Measurements from ENCODE around the gene SPTAN1.

The SPTAN1 gene

DNA sequence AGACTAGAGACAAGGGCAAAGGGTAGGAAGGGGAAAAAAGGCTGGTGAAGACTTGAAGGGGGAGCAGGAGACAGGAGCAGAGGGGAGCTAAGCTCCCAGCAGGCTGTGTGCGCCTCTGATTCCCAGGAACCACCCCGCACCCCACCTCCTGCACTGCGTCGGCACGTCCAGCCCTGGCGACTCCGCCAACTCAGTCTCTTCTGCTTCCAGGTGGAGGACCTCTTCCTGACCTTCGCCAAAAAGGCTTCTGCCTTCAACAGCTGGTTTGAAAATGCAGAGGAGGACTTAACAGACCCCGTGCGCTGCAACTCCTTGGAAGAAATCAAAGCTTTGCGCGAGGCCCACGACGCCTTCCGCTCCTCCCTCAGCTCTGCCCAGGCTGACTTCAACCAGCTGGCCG is 73.8 kb downstream of the SPTAN1 start:
- no peak overlapping the region for H3K4me3 Mint-ChIP-seq
- H3K9me3 Mint-ChIP-seq = no peaks in the 10 kb centered on the region
- no peaks in the 10 kb centered on the region for H3K27me3 Mint-ChIP-seq
- DNase-seq = no peak
- H3K27ac Mint-ChIP-seq = no peak overlapping the region
- peaks cover 51% of the 10 kb centered on the region for H3K36me3 Mint-ChIP-seq
- no peaks in the 10 kb centered on the region for H3K4me1 Mint-ChIP-seq
- CTCF ChIA-PET = no interaction called here

DNA sequence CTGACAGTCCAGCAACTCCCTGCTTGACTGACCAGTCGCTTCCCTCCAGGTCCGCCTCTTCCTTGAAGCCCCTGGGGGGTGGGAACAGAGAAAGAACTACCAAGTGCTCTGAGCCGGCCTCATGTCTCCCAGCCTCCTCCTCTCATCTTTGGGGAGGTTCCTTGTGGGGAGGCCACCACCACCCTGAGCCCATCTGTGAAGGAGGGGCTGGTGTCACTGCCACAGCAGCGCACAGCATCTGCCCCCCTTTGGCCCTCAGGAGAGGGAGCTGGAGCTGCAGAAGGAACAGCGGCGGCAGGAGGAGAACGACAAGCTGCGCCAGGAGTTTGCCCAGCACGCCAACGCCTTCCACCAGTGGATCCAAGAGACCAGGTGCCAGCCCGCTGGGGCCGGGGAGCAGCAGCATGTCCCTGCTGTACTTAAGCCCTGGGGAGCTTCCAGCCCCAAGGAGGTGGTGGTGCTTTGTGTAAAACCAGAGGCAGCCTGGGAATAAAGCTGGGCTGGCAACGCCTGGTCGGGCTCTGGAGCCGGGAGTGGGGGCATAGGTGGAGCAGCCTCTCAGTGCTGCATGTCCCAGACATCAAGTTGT is 74.8 kb downstream of the SPTAN1 start:
- Mint-ChIP-seq H3K4me1 (no peaks in the 10 kb centered on the region), H3K27me3 (no peaks in the 10 kb centered on the region), H3K27ac (no peak overlapping the region), H3K36me3 (peaks cover 48% of the 10 kb centered on the region), H3K9me3 (no peaks in the 10 kb centered on the region), H3K4me3 (no peak overlapping the region)
- CTCF ChIA-PET = no interaction called here
- no peak for DNase-seq

DNA sequence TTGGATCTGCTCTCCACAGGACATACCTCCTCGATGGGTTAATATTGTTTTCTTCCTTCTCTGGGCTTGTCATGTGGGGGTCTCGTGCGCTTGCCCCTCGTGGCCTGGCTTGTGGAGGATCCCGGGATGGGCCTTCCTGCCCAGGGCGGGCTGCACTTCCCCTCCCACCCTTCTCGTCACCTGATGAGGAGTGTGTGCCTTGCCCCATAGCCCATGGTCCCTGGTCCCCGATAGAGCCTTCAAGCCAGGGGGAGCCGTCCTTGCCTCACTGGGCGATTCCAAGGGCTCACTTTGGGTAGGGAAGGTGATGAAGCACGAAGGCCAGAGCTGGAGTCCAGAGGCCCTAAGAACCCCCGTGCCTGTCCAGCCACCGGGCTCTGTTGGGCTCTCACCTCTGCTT is 75.5 kb downstream of the SPTAN1 start:
- H3K36me3 Mint-ChIP-seq = peaks cover 54% of the 10 kb centered on the region
- no peak overlapping the region for H3K27ac Mint-ChIP-seq
- H3K9me3 Mint-ChIP-seq = no peaks in the 10 kb centered on the region
- H3K4me1 Mint-ChIP-seq = no peaks in the 10 kb centered on the region
- DNase-seq = no peak
- CTCF ChIA-PET = no interaction called here
- no peaks in the 10 kb centered on the region for H3K27me3 Mint-ChIP-seq
- H3K4me3 Mint-ChIP-seq = no peak overlapping the region

DNA sequence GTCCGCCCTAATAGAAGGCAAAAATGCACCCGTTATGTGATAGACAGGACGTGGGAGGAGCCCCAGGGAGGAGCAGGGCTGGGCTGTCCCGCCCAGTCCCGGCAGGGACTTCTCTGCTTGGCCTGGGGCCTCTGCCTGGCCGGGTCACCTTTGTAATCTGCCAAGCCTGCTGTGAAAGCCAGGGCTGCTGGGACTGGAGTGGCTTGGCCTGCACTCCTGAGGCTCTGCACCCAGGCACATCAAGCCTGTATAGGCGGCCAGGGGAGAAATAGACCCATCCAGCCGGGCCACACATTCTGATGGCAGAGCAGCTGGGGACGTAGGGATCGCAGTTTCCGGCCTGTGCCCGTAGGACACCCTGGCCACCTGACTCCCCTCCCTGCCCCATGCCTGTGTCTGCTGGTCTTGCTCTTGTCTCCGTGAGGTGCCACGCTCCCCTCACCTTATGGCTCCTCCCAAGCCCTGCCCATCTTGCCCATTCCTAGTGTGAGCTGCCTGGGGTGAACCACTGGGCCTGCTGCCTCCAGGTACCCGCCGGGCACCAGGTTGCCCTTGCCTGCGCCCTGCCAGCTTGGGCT is 76.2 kb downstream of the SPTAN1 start:
- H3K36me3 Mint-ChIP-seq = peaks cover 59% of the 10 kb centered on the region
- H3K4me3 Mint-ChIP-seq = no peak overlapping the region

DNA sequence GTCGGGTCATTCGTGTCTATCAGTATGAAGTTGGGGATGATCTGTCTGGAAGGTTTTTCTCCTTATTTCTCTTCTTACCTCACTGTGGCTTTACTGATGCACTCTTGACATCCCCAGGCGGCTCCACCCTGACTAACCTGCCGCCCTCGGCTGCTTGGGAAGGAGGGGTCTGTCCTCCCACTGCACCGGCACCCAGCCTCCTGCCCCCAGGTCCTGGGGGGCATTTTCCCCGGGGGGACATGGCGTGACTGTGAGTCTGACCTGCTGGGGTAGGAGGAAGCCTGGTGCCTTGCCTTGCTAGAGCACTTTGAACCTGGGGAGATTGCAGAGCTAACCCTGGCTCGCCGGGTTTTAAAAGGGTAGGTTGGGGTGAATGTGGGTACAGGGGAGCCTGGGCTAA is 76.7 kb downstream of the SPTAN1 start:
- Mint-ChIP-seq H3K4me1 (no peaks in the 10 kb centered on the region), H3K27ac (peak overlapping the region; percentile 42), H3K4me3 (no peak overlapping the region), H3K36me3 (peaks cover 63% of the 10 kb centered on the region), H3K9me3 (no peaks in the 10 kb centered on the region), H3K27me3 (no peaks in the 10 kb centered on the region)
- DNase-seq = no peak
- CTCF ChIA-PET = no interaction called here

More for the DNA sequence above, 76.2 kb downstream of the SPTAN1 start:
- no peak for DNase-seq
- Mint-ChIP-seq H3K27me3 (no peaks in the 10 kb centered on the region), H3K9me3 (no peaks in the 10 kb centered on the region), H3K4me1 (no peaks in the 10 kb centered on the region), H3K27ac (peak overlapping the region; percentile 42)
- CTCF ChIA-PET = no interaction called here

DNA sequence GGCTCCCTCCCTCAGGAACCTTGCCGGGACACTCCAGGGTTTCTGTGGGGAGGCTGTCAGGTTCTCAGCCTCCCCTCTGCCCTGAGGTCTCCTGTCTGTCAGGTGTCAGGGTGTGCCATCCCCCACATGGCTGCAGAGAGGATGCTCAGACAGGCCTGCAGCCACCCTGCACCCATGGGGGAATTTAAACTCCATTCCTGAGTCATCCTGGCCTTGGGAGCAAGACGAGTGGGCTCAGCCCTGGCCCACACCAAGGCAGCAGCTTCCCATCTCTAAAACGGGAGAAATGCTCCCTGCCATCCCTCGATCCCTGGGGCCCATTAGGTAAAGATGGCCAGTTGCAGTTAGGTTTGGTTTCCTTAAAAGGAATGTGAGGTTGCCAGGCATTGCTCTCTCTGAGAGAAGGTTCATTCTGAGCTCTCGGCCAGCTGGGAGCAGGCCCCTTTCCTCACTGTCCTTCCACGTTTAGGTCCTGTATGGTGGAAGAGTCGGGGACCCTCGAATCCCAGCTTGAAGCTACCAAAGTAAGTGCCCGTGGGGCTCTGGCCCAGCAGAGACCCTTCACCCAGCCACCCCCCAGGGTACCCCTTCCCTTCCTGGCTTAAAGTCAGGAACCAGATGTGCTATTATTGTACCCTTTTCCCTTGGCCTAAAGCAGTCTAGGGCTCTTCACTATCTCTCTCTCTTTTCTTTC is 77.6 kb downstream of the SPTAN1 start:
- Mint-ChIP-seq H3K9me3 (no peaks in the 10 kb centered on the region), H3K4me3 (no peak overlapping the region), H3K4me1 (no peaks in the 10 kb centered on the region), H3K36me3 (peaks cover 58% of the 10 kb centered on the region), H3K27me3 (no peaks in the 10 kb centered on the region), H3K27ac (peak overlapping the region; percentile 71)
- DNase-seq = no peak
- CTCF ChIA-PET = no interaction called here

DNA sequence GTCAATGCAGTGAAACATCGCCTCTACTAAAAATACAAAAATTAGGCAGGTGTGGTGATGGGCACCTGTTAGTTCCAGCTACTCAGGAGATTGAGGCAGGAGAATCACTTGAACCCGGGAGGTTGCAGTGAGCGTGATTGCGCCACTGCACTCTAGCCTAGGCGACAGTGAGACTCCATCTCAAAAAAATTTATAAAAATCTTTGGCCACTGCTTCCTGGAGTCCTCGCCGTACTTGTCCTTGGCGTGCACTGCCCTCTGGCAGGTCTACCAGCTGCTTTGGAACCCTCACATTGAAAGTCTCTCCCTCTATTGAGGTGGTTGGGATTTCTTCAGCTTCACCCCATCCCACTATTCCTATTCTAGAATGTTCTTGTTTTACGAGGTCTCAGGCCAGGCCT is 79.2 kb downstream of the SPTAN1 start:
- peaks cover 44% of the 10 kb centered on the region for H3K36me3 Mint-ChIP-seq
- no peaks in the 10 kb centered on the region for H3K9me3 Mint-ChIP-seq
- no peak overlapping the region for H3K4me3 Mint-ChIP-seq
- H3K27me3 Mint-ChIP-seq = no peaks in the 10 kb centered on the region
- CTCF ChIA-PET = no interaction called here
- DNase-seq = no peak
- H3K4me1 Mint-ChIP-seq = no peaks in the 10 kb centered on the region
- H3K27ac Mint-ChIP-seq = no peak overlapping the region

DNA sequence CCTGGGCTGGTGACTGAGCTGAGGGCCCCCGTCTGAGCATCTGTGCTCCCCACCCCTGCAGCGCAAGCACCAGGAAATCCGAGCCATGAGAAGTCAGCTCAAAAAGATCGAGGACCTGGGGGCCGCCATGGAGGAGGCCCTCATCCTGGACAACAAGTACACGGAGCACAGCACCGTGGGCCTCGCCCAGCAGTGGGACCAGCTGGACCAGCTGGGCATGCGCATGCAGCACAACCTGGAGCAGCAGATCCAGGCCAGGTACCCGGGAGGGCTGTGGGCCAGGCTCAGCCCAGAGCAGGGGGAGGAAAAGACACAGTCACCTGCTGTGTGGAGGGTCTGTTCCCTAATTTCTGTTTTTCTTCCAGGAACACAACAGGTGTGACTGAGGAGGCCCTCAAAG is 79.7 kb downstream of the SPTAN1 start:
- peaks cover 43% of the 10 kb centered on the region for H3K36me3 Mint-ChIP-seq
- H3K4me1 Mint-ChIP-seq = no peaks in the 10 kb centered on the region
- H3K27me3 Mint-ChIP-seq = no peaks in the 10 kb centered on the region
- CTCF ChIA-PET = no interaction called here
- H3K4me3 Mint-ChIP-seq = no peak overlapping the region
- H3K9me3 Mint-ChIP-seq = no peaks in the 10 kb centered on the region
- H3K27ac Mint-ChIP-seq = no peak overlapping the region
- DNase-seq = no peak

DNA sequence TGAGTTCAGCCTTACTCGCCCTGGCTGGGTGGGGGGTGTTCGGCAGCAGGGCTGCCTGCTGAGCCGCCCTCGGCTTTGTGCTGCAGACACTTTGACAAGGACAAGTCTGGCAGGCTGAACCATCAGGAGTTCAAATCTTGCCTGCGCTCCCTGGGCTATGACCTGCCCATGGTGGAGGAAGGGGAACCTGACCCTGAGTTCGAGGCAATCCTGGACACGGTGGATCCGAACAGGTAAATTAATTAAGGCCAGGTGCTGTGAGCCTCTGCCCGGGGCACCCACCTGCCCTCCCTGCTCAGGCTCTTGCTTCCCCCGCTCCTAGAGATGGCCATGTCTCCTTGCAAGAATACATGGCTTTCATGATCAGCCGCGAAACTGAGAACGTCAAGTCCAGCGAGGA is 80.1 kb downstream of the SPTAN1 start:
- H3K9me3 Mint-ChIP-seq = no peaks in the 10 kb centered on the region
- CTCF ChIA-PET = interaction anchor here (1.3 kb wide), 1 partner anchor 92 kb away, joined by 3 read pairs; the partner anchor contains the start of gene ZDHHC12
- no peak overlapping the region for H3K4me3 Mint-ChIP-seq
- H3K36me3 Mint-ChIP-seq = peaks cover 43% of the 10 kb centered on the region
- no peak for DNase-seq
- H3K4me1 Mint-ChIP-seq = no peaks in the 10 kb centered on the region
- H3K27me3 Mint-ChIP-seq = no peaks in the 10 kb centered on the region
- H3K27ac Mint-ChIP-seq = no peak overlapping the region

DNA sequence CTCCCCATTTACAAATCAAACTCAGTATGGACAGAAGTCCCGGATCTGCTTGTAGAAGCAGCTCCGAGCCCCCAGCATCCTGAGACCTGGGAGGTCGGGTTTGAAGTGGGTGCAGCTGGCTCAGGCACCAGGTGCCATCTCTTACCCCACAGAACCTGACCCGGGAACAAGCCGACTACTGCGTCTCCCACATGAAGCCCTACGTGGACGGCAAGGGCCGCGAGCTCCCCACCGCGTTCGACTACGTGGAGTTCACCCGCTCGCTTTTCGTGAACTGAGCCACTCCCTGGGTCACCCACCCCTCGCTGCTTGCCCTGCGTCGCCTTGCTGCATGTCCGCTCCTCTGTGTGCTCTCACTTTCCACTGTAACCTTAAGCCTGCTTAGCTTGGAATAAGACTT is 80.7 kb downstream of the SPTAN1 start:
- peaks cover 41% of the 10 kb centered on the region for H3K36me3 Mint-ChIP-seq
- no peaks in the 10 kb centered on the region for H3K27me3 Mint-ChIP-seq
- H3K4me1 Mint-ChIP-seq = no peaks in the 10 kb centered on the region
- CTCF ChIA-PET = interaction anchor here (0.6 to 1.3 kb wide), 2 partner anchors 91 to 599 kb away, joined by 3 read pairs; partner anchors contain the start of gene ZDHHC12
- no peak overlapping the region for H3K27ac Mint-ChIP-seq
- no peaks in the 10 kb centered on the region for H3K9me3 Mint-ChIP-seq
- no peak overlapping the region for H3K4me3 Mint-ChIP-seq
- DNase-seq = no peak

DNA sequence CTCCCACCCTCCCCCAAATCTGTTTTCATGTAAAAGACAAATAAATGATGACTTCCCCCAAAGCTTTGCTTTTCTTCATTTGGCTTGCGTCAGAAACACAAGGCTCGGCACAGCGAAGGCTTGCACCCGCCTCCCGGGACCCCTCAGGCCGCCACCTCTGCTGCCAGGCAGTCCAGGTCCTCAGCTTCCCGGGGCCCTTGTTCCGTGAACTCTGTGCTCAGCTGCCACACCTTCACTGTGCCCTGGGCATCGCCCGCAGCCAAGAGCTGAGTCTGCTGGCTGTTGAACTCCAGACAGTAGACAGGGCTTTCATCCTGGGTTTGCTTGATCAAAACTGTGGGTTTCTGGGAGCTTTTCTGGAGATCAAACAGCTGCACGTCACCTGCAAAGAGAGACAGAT is 81.2 kb downstream of the SPTAN1 start:
- Mint-ChIP-seq H3K4me3 (no peak overlapping the region), H3K27me3 (no peaks in the 10 kb centered on the region), H3K9me3 (no peaks in the 10 kb centered on the region), H3K27ac (no peak overlapping the region), H3K4me1 (no peaks in the 10 kb centered on the region), H3K36me3 (peaks cover 43% of the 10 kb centered on the region)
- CTCF ChIA-PET = interaction anchor here (0.6 to 1.3 kb wide), 2 partner anchors 91 to 600 kb away, joined by 3 read pairs; partner anchors contain the start of gene ZDHHC12
- DNase-seq = no peak

DNA sequence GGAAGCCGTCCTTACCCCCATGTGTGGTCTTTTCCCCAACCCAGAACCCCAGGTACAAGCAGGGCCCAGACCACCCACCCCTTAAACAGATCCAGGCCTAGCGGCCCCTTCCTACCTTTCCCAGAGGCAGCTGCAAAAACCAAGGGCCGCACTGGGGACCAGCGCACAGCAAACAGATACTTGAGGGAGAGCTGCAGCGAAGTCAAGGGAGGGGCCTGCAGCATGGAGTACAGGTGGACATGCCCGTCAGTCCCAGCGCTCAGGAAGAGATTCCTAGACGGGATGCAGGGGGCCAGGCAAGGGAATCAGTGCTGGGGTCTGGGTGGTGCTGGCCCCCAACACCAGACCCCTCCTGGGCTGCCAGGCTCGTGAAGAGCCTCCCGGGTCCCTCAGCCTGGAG is 81.7 kb downstream of the SPTAN1 start:
- CTCF ChIA-PET = no interaction called here
- H3K4me3 Mint-ChIP-seq = no peak overlapping the region
- no peak overlapping the region for H3K27ac Mint-ChIP-seq
- H3K27me3 Mint-ChIP-seq = no peaks in the 10 kb centered on the region
- no peaks in the 10 kb centered on the region for H3K9me3 Mint-ChIP-seq
- no peaks in the 10 kb centered on the region for H3K4me1 Mint-ChIP-seq
- H3K36me3 Mint-ChIP-seq = peaks cover 38% of the 10 kb centered on the region
- no peak for DNase-seq

DNA sequence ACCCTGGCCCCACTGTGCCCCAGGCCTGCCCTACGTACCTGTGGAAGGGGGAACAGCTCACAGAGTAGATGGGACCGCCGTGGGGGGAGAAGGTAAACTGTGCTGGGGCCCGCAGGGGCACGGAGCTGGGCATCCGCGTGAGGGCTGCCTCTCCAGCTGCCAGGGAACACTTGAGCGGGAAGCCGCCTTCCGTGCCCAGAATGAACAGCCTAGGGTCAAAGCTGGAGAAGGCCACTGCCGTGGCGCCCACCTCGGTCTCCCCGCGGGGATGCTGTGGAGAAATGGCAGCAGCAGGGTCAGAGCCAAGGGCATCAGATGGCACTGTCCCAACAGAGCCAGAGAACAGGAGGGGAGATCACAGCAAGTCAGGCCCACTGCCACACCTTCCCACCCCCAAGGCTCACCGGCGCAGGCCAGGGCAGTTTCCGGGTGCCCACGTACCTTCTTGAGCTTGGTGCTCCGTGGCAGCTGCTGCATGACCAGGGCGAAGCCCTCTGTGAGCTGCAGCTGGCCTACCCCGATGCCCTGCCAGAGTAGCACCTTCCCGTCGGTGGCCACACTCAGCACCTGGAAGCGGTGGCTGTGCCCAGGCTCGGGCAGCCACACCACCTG is 82.4 kb downstream of the SPTAN1 start:
- no peak overlapping the region for H3K4me3 Mint-ChIP-seq
- H3K4me1 Mint-ChIP-seq = no peaks in the 10 kb centered on the region
- no peak overlapping the region for H3K27ac Mint-ChIP-seq
- no peaks in the 10 kb centered on the region for H3K27me3 Mint-ChIP-seq
- CTCF ChIA-PET = interaction anchor here (0.6 to 0.9 kb wide), 2 partner anchors 97 to 285 kb away, joined by 3 read pairs; no protein-coding TSS in a partner anchor
- DNase-seq = no peak
- no peaks in the 10 kb centered on the region for H3K9me3 Mint-ChIP-seq
- peaks cover 33% of the 10 kb centered on the region for H3K36me3 Mint-ChIP-seq

DNA sequence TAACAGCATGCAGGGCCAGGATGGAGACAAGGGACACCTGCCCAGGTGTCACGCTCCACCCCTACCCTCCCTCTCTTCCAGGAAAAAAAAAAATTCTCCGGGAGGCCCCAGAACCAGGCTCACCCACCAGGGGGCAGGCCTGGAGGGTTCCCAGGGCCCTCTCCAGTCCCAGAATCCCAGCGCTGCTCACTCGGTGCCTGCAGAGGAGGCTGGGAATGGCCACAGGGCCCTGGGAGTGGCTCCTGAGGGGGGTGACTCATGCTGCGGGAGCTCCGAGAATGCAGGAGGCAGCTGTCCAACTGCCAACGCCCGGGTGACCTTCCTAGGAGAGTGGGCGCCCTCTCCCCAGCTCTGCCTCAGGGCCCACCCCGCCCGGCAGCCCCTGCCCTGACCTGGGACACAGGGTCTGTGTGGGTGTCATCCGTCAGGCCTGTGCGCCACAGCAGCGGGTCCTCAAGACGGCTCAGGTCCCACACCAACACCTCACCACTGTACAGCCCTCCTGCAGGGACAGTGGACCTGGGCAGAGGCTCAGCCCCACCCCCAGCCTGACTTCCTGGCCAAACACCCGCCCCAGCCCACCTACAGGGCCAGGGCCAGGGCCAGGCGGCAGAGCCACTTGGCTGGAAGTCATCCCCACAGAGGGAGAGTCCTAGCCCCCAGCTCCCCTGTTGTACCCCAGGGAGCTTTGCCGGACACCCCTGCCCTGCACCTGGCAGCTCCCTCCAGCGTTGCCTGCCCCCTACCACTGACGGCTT is 83.1 kb downstream of the SPTAN1 start:
- Mint-ChIP-seq H3K27me3 (no peaks in the 10 kb centered on the region), H3K9me3 (no peaks in the 10 kb centered on the region), H3K4me1 (no peaks in the 10 kb centered on the region), H3K4me3 (no peak overlapping the region), H3K27ac (no peak overlapping the region), H3K36me3 (peaks cover 28% of the 10 kb centered on the region)
- no peak for DNase-seq
- CTCF ChIA-PET = interaction anchor here (0.6 to 0.9 kb wide), 2 partner anchors 98 to 284 kb away, joined by 3 read pairs; no protein-coding TSS in a partner anchor
